Glutamatergic neuron (in vitro differentiated cells): ENCODE measurements around the gene PHOSPHO1. TPM values are rescaled to one million over a fixed set of nuclear protein-coding genes. Genes with fewer than 3 reads are reported as not detected.

Experiments used
- DNase-seq: peaks from one replicate; pipeline ENCODE4 v3.0.0; 2022
- H3K27ac Mint-ChIP-seq: one replicate; pipeline ENCODE4 v1.8.0; 2020; ENCODE audit warnings: mild to moderate bottlenecking, mixed read lengths, inconsistent platforms; ENCODE audit not compliant: unreplicated experiment
- H3K27me3 Mint-ChIP-seq: one replicate; pipeline ENCODE4 v1.8.0; 2020; ENCODE audit warnings: mild to moderate bottlenecking, moderate library complexity, mixed read lengths, inconsistent platforms; ENCODE audit not compliant: unreplicated experiment
- H3K36me3 Mint-ChIP-seq: one replicate; pipeline ENCODE4 v1.8.0; 2020; ENCODE audit warnings: mild to moderate bottlenecking, mixed read lengths, inconsistent platforms; ENCODE audit not compliant: unreplicated experiment
- H3K4me1 Mint-ChIP-seq: one replicate; pipeline ENCODE4 v1.8.0; 2020; ENCODE audit warnings: mild to moderate bottlenecking, low read depth, mixed read lengths, inconsistent platforms; ENCODE audit not compliant: unreplicated experiment
- H3K4me3 Mint-ChIP-seq: one replicate; pipeline ENCODE4 v1.8.0; 2020; ENCODE audit warnings: mild to moderate bottlenecking, mixed read lengths, inconsistent platforms; ENCODE audit not compliant: unreplicated experiment
- H3K9me3 Mint-ChIP-seq: one replicate; pipeline ENCODE4 v1.8.0; 2020; ENCODE audit warnings: mild to moderate bottlenecking, moderate library complexity, mixed read lengths, inconsistent platforms; ENCODE audit not compliant: unreplicated experiment
- CTCF ChIP-seq: fragments of 200-600 bp; sonication (generic); IDR thresholded peaks from one replicate; pipeline ENCODE4 v1.5.0; 2021; ENCODE audit not compliant: partially characterized antibody, unreplicated experiment
- total RNA-seq: library from RNA; stranded (reverse); fragmentation: NEBNext Ultra II Directional; extraction: Animal tissue kit (Norgen Biotek cat#: 25700); gene quantifications from one replicate; pipeline ENCODE4 v1.2.1, GENCODE V29; 2021; ENCODE audit not compliant: unreplicated experiment

The PHOSPHO1 gene
- total RNA-seq, 1 donor from 2014 or later: 0.22 TPM

DNA sequence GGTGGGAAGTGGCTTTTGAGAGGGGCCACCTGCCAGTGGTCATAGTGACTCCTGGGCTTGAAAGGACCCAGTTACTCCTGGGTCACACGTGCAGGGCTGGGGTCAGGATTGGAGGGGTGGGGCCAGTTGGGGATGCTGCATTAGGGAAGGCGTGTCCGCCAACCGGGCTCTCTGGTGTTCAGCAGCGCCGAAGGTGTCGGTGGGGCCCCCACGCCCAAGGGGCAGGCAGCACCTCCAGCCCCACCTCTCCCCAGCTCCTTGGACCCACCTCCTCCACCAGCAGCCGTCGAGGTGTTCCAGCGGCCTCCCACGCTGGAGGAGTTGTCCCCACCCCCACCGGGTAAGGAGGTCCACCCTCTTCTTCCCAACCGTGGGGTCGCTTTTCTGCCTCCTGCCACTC lies 10.6 kb downstream of the PHOSPHO1 start:
- peaks cover 14% of the 10 kb centered on the region for H3K27me3 Mint-ChIP-seq
- DNase-seq: no peak

GRCh38 chr17:49218941-49219913 lies 11.4 kb downstream of the PHOSPHO1 start:
- Mint-ChIP-seq H3K27ac (no peak overlapping the region), H3K27me3 (peaks cover 14% of the 10 kb centered on the region), H3K4me3 (no peak overlapping the region), H3K36me3 (no peaks in the 10 kb centered on the region), H3K4me1 (no peaks in the 10 kb centered on the region), H3K9me3 (peaks cover 1% of the 10 kb centered on the region)
- no peak for DNase-seq
- no peak for TF ChIP-seq CTCF

More for the DNA sequence above, 10.6 kb downstream of the PHOSPHO1 start:
- H3K4me1 Mint-ChIP-seq: no peaks in the 10 kb centered on the region
- TF ChIP-seq CTCF: no peak
- no peaks in the 10 kb centered on the region for H3K36me3 Mint-ChIP-seq
- no peak overlapping the region for H3K27ac Mint-ChIP-seq
- H3K9me3 Mint-ChIP-seq: peaks cover 1% of the 10 kb centered on the region
- no peak overlapping the region for H3K4me3 Mint-ChIP-seq

GRCh38 chr17:49217651-49218413 lies 12.8 kb downstream of the PHOSPHO1 start:
- Mint-ChIP-seq H3K27me3 (peaks cover 7% of the 10 kb centered on the region), H3K36me3 (no peaks in the 10 kb centered on the region), H3K4me1 (no peaks in the 10 kb centered on the region), H3K27ac (no peak overlapping the region), H3K4me3 (no peak overlapping the region), H3K9me3 (peaks cover 1% of the 10 kb centered on the region)
- DNase-seq: no peak
- TF ChIP-seq CTCF: no peak

- Mint-ChIP-seq H3K36me3 (no peaks in the 10 kb centered on the region), H3K4me3 (no peak overlapping the region), H3K4me1 (no peaks in the 10 kb centered on the region), H3K27ac (no peak overlapping the region), H3K9me3 (peaks cover 1% of the 10 kb centered on the region), H3K27me3 (peaks cover 7% of the 10 kb centered on the region)
- no peak for TF ChIP-seq CTCF
- no peak for DNase-seq
Observed at GRCh38 chr17:49216953-49217650, 13.5 kb downstream of the PHOSPHO1 start.
